Ovary (tissue), 9 donors: ENCODE measurements around the gene MAMLD1. TPM values are rescaled to one million over a fixed set of nuclear protein-coding genes. Genes with fewer than 3 reads are reported as not detected.

Experiments
- DNase-seq, 5 donors: peaks; one replicate each; pipeline ENCODE4 v3.0.0-alpha.2; 2019 to 2020
- H3K27ac ChIP-seq, 2 donors: fragments of 200-600 bp; one replicate each; pipeline versions ENCODE4 v1.5.1 to v1.8.0; 2019 to 2022
- H3K27me3 ChIP-seq: fragments of 200-600 bp; one replicate; pipeline ENCODE4 v1.8.0; 2022
- H3K36me3 ChIP-seq: fragments of 200-600 bp; sonication (generic); one replicate; pipeline ENCODE4 v1.5.1; 2019
- H3K4me1 ChIP-seq: one replicate; pipeline ENCODE4 v1.8.1; 2013; ENCODE audit warnings: mild to moderate bottlenecking, moderate library complexity; ENCODE audit not compliant: insufficient read depth
- H3K4me3 ChIP-seq: fragments of 200-600 bp; sonication (generic); one replicate; pipeline ENCODE4 v1.5.1; 2017
- H3K9me3 ChIP-seq, 2 donors: fragments of 200-600 bp in 1 of 2; sonication (generic) in 1 of 2; one replicate each; pipeline versions ENCODE4 v1.5.1 to v1.8.1; 2013 to 2019; ENCODE audit warnings: mild to moderate bottlenecking in 1 of 2, moderate library complexity in 1 of 2
- CTCF ChIP-seq, 3 donors: fragments of 450-650 bp in 2 of 3; fragments of 200-600 bp in 1 of 3; IDR thresholded peaks; one replicate each; pipeline versions ENCODE4 v1.5.1 to v1.8.0; 2016 to 2022; ENCODE audit warnings: antibody characterized with exemption in 3 of 3, mild to moderate bottlenecking in 1 of 3
- EP300 ChIP-seq: sonication (generic); formaldehyde crosslinking; IDR thresholded peaks from one replicate; pipeline ENCODE4 v1.6.1; 2017; ENCODE audit warnings: antibody characterized with exemption
- POLR2A ChIP-seq: fragments of 450-650 bp; IDR thresholded peaks from one replicate; pipeline ENCODE4 v1.6.1; 2017; ENCODE audit warnings: antibody characterized with exemption, mild to moderate bottlenecking, moderate library complexity
- WGBS, 3 donors: extraction: QIAGEN DNeasy Blood & Tissue Kit in 1 of 3; methylation state at CpG; one replicate each; pipeline versions ENCODE4 v1.1.5 to v1.1.7; 2013 to 2017; 5-methylcytosine and 5-hydroxymethylcytosine counted together
- intact Hi-C, 4 donors: fragments of 100-400 bp; cut with DNase I; formaldehyde crosslinking; loops; one replicate each; pipeline versions ENCODE4 v1.11.0 to v1.15.1; 2022 to 2023
- polyA plus RNA-seq, 2 donors: library from polyadenylated mRNA; stranded (reverse); fragments of 200-250 nt in 1 of 2; fragments of 350-450 nt in 1 of 2; fragmentation: Illumina TruSeq in 1 of 2; extraction: RNeasy Lipid Tissue Mini Kit (QIAGEN cat#74804) in 1 of 2; gene quantifications; one replicate each; pipeline ENCODE4 v1.2.3, GENCODE V29; 2013 to 2014
- total RNA-seq, 7 donors: library from RNA; depleted of rRNA in 2 of 7; stranded (reverse); fragments of >200 nt in 2 of 7; fragmentation: NEBNext Ultra II Directional in 3 of 7; extraction: Animal tissue kit (Norgen Biotek cat#: 25700) in 3 of 7; gene quantifications; one replicate each; pipeline versions ENCODE4 v1.1.0 to v1.2.4, GENCODE V29; 2016 to 2023
- donor health status: DM: no; HTN: no; CAD: no; lungs with moderate emphysema.
- donor health status: DM: no; HTN: no; CAD: no.
- donor health status: Bipolar disorder and iron deficiency.
- donor health status: DM: yes; HTN: yes; CAD: no.
- donor health status: DM: no; HTN: no; CAD: no.
- donor health status: DM: yes; HTN: yes; CAD: no.

Gene MAMLD1
- total and polyA plus RNA-seq, 9 donors, result 7.1 to 37.9 (median 20.7) TPM

- TF ChIP-seq CTCF (IDR thresholded peaks at IDR 0.05) (no peak), POLR2A (no peak), EP300 (no peak)
- H3K4me1 ChIP-seq, result no peaks in the 10 kb centered on the region
- H3K27me3 ChIP-seq, result no peaks in the 10 kb centered on the region
- H3K27ac ChIP-seq, result no peak overlapping the region
- H3K4me3 ChIP-seq, result no peak overlapping the region
- 18 to 26% (median 26%) methylated on average over 7 of the region's 7 CpGs for WGBS, 3 donors
- no peaks in the 10 kb centered on the region for H3K36me3 ChIP-seq
- H3K9me3 ChIP-seq, result no peaks in the 10 kb centered on the region
- intact Hi-C loops, result no loop called here
- no peak for DNase-seq
Observed at GRCh38 chrX:150558424-150558823, 195.3 kb downstream of the MAMLD1 start.

Other genes starting within 250 kb of the MAMLD1 start
- gene MTM1, start 205.3 kb downstream of the MAMLD1 start, total RNA-seq, result 10 to 100 TPM; 13.4 to 28.3 (median 25.3) TPM
- gene MTM1, start 205.3 kb downstream of the MAMLD1 start, polyA plus RNA-seq, result 10 to 100 TPM in 1 of 2 donors, 1 to 10 TPM in 1; 8.8 to 13.5 TPM